HL-60 (cell line): ENCODE results near the gene FBXO15.

Experiments
- DNase-seq, 2 experiments: peaks; one replicate each; pipeline ENCODE4 v3.0.0-alpha.2; 2010 to 2020; ENCODE audit warnings: low read depth in 1 of 2, low spot score in 1 of 2
- H3K27ac ChIP-seq: fragments of 250-450 bp; sonication (Bioruptor Pico); replicated peaks from 2 replicates; pipeline ENCODE4 v1.5.1; 2020; ENCODE audit warnings: mild to moderate bottlenecking, moderate library complexity
- H3K27me3 ChIP-seq: fragments of 250-450 bp; sonication (Bioruptor Pico); 2 replicates; pipeline ENCODE4 v1.5.1; 2021; ENCODE audit warnings: mild to moderate bottlenecking, moderate library complexity; ENCODE audit not compliant: insufficient read depth, poor library complexity, severe bottlenecking
- H3K4me3 ChIP-seq: replicated peaks from 2 replicates; pipeline ENCODE4 v1.5.1; 2011; ENCODE audit warnings: mild to moderate bottlenecking, control low read depth, low read length; ENCODE audit not compliant: insufficient read depth
- GABPA ChIP-seq: IDR thresholded peaks from 2 replicates; pipeline ENCODE4 v1.6.1; 2012; ENCODE audit warnings: low read depth
- POLR2AphosphoS5 ChIP-seq: IDR thresholded peaks from 2 replicates; pipeline ENCODE4 v1.6.1; 2012; ENCODE audit warnings: low read depth
- REST ChIP-seq: IDR thresholded peaks from 2 replicates; pipeline ENCODE4 v1.6.1; 2012; ENCODE audit warnings: low read depth; ENCODE audit not compliant: insufficient replicate concordance
- SPI1 ChIP-seq: IDR thresholded peaks from 2 replicates; pipeline ENCODE4 v1.6.1; 2012; ENCODE audit warnings: low read depth, mild to moderate bottlenecking, borderline replicate concordance
- TF ChIP-seq, protein P1 (sequence below): IDR thresholded peaks from one replicate; pipeline ENCODE4 v1.5.1; 2011; ENCODE audit warnings: low read length, control low read depth, inconsistent platforms; ENCODE audit not compliant: insufficient read depth

Gene FBXO15

DNA sequence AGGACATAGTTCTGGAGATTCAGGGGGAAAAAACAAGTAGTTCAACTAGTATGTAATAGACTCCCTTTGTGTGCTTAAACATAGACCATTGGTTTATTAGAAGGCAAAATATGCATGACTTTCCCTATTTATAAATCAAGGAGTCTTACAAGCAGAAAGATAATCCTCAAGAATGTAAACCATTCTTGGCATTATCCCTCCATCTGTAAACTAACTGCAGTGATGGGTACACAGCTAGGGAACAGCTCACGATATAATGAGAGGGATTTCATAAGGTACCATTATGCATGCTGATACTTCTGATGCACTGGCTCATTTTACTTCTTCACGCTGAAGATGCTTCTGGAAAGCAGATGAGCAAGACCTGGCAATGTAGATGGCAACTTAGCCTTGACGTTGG is 878 bp downstream of the FBXO15 start:
- TF ChIP-seq, protein P1, sequence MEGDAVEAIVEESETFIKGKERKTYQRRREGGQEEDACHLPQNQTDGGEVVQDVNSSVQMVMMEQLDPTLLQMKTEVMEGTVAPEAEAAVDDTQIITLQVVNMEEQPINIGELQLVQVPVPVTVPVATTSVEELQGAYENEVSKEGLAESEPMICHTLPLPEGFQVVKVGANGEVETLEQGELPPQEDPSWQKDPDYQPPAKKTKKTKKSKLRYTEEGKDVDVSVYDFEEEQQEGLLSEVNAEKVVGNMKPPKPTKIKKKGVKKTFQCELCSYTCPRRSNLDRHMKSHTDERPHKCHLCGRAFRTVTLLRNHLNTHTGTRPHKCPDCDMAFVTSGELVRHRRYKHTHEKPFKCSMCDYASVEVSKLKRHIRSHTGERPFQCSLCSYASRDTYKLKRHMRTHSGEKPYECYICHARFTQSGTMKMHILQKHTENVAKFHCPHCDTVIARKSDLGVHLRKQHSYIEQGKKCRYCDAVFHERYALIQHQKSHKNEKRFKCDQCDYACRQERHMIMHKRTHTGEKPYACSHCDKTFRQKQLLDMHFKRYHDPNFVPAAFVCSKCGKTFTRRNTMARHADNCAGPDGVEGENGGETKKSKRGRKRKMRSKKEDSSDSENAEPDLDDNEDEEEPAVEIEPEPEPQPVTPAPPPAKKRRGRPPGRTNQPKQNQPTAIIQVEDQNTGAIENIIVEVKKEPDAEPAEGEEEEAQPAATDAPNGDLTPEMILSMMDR, result no peak
- no peak for TF ChIP-seq REST
- TF ChIP-seq SPI1, result no peak
- no peak for TF ChIP-seq POLR2AphosphoS5
- no peak for TF ChIP-seq GABPA
- Histone ChIP-seq H3K4me3 (no peak overlapping the region), H3K27me3 (no peaks in the 10 kb centered on the region), H3K27ac (no peak overlapping the region)
- no peak for DNase-seq

GRCh38 chr18:74142252-74142651 is 5.4 kb downstream of the FBXO15 start:
- no peak for DNase-seq
- Histone ChIP-seq H3K27ac (no peak overlapping the region), H3K4me3 (no peak overlapping the region), H3K27me3 (peaks cover 6% of the 10 kb centered on the region)
- no peak for TF ChIP-seq POLR2AphosphoS5
- TF ChIP-seq, protein P1, result no peak
- TF ChIP-seq GABPA, result no peak
- no peak for TF ChIP-seq REST
- no peak for TF ChIP-seq SPI1

DNA sequence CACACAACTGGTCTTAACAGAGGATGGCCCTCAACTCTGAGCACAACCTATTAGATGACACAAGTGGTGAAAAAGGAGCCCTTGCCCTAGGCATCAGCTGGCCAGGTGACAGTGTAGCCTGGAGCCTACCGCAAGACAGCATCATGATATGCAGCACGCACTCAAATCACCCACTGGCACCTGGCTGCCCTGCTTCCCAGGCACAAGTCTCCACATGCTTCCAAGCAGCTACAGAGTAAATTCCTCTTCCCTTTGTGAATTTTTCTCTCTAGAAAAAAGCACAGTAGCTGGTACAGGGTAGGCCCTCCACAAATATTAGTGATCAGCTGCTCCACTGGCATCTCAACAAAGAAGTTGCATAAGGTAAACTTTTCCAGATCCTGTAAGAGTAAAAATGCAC is 6.0 kb downstream of the FBXO15 start:
- Histone ChIP-seq H3K27ac (no peak overlapping the region), H3K27me3 (peaks cover 6% of the 10 kb centered on the region), H3K4me3 (no peak overlapping the region)
- no peak for TF ChIP-seq SPI1
- TF ChIP-seq POLR2AphosphoS5, result no peak
- no peak for TF ChIP-seq GABPA
- TF ChIP-seq, protein P1, result no peak
- no peak for TF ChIP-seq REST
- no peak for DNase-seq
